OCI-LY1 (cell line): ENCODE data around the gene C1orf87.

Source experiments
- EZH2 ChIP-seq: fragments of 200-600 bp; sonication (generic), shearing (Covaris generic); IDR thresholded peaks from 2 replicates; pipeline ENCODE4 v1.8.0; 2017; ENCODE audit warnings: borderline replicate concordance, mixed run types, mild to moderate bottlenecking, antibody characterized with exemption, low read length, moderate library complexity, mixed read lengths
- TF ChIP-seq, protein P1 (sequence below): fragments of 200-600 bp; sonication (generic), shearing (Covaris generic); IDR thresholded peaks from 2 replicates; pipeline ENCODE4 v1.5.1; 2017; ENCODE audit warnings: mild to moderate bottlenecking, antibody characterized with exemption, low read length, moderate library complexity, mixed read lengths

DNA sequence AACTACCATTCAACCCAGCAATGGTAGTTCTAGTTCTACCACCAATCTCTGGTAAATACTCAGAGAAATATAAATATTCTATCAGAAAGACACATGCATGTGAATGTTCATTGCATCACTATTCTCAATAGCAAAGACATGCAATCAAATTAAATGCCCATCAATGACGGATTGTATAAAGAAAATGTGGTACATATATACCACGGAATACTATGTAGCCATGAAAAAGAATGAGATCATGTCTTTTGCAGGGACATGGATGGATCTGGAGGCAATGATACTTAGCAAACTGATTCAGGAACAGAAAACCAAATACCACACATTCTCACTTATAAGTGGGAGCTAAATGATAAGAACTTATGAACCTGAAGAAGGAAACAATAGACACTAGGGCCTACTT, 37.5 kb upstream of the C1orf87 start:
- TF ChIP-seq, protein P1, sequence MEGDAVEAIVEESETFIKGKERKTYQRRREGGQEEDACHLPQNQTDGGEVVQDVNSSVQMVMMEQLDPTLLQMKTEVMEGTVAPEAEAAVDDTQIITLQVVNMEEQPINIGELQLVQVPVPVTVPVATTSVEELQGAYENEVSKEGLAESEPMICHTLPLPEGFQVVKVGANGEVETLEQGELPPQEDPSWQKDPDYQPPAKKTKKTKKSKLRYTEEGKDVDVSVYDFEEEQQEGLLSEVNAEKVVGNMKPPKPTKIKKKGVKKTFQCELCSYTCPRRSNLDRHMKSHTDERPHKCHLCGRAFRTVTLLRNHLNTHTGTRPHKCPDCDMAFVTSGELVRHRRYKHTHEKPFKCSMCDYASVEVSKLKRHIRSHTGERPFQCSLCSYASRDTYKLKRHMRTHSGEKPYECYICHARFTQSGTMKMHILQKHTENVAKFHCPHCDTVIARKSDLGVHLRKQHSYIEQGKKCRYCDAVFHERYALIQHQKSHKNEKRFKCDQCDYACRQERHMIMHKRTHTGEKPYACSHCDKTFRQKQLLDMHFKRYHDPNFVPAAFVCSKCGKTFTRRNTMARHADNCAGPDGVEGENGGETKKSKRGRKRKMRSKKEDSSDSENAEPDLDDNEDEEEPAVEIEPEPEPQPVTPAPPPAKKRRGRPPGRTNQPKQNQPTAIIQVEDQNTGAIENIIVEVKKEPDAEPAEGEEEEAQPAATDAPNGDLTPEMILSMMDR, result no peak
- TF ChIP-seq EZH2, result no peak
